Natural killer cell treated with Interleukin-12 subunit alpha and Interleukin-12 subunit beta and Interleukin-15 and Interleukin-18, amount 100 ng/mL, for 72 hours (primary cell): Measurements from ENCODE around the gene ENGASE. TPM values are rescaled to one million over a fixed set of nuclear protein-coding genes. Genes with fewer than 3 reads are reported as not detected.
"Not testable (repeated sequence)": the region's sequence is repeated elsewhere in the genome, so short reads cannot be mapped to it uniquely, and the experiment has no call there.

Experiments
- ATAC-seq, 2 donors: fragments of 150-1000 bp; cut with Tn5 transposase in 1 of 2; sonication (Bioruptor Pico), chemical (Tn5 transposase) in 1 of 2; 2 replicates each; pipeline ENCODE4 v1.10.0; 2021
- DNase-seq: peaks from one replicate; pipeline ENCODE4 v3.0.0; 2022; ENCODE audit warnings: low spot score
- H3K27ac Mint-ChIP-seq, 2 donors: 1 replicate in 1 of 2; 2 replicates in 1 of 2; pipeline ENCODE4 v1.8.0; 2022; ENCODE audit warnings: mixed read lengths in 2 of 2, mild to moderate bottlenecking in 1 of 2, moderate library complexity in 1 of 2
- H3K27me3 Mint-ChIP-seq, 2 donors: 1 replicate in 1 of 2; 2 replicates in 1 of 2; pipeline ENCODE4 v1.8.0; 2022; ENCODE audit warnings: mixed read lengths in 2 of 2
- H3K36me3 Mint-ChIP-seq: one replicate; pipeline ENCODE4 v1.8.0; 2022; ENCODE audit warnings: mixed read lengths
- H3K4me1 Mint-ChIP-seq, 2 donors: 1 replicate in 1 of 2; 2 replicates in 1 of 2; pipeline ENCODE4 v1.8.0; 2022; ENCODE audit warnings: low read depth in 2 of 2, mixed read lengths in 2 of 2, mild to moderate bottlenecking in 1 of 2
- H3K4me3 Mint-ChIP-seq: one replicate; pipeline ENCODE4 v1.8.0; 2022; ENCODE audit warnings: mixed read lengths
- H3K9me3 Mint-ChIP-seq: 2 replicates; pipeline ENCODE4 v1.8.0; 2022; ENCODE audit warnings: mixed read lengths
- total RNA-seq, 2 donors: library from RNA; stranded (reverse); gene quantifications; one replicate each; pipeline ENCODE4 v1.2.3, GENCODE V29; 2022

The ENGASE gene
- total RNA-seq = 10 to 100 TPM; 37.2 to 54.2 TPM

- DNase-seq (peak; percentile 97), ATAC-seq (peak; percentile 97 to 98)
- peak within 1 kb of the TSS; percentile 44 to 90 for H3K27ac Mint-ChIP-seq
- peaks cover 0 to 3% of the 10 kb centered on the region in 2 donors for H3K27me3 Mint-ChIP-seq
- H3K4me3 Mint-ChIP-seq = peak within 1 kb of the TSS; percentile 88
- H3K9me3 Mint-ChIP-seq = no peaks in the 10 kb centered on the region
- peaks cover 11 to 13% of the 10 kb centered on the region in 2 donors for H3K4me1 Mint-ChIP-seq
- no peaks in the 10 kb centered on the region for H3K36me3 Mint-ChIP-seq
Observed at GRCh38 chr17:79074649-79075445, at the start of gene ENGASE. ENGASE (plus strand) TSS chr17:79074824; CDS start chr17:79074945, 121 bp downstream.

GRCh38 chr17:79024901-79025737, 49.5 kb upstream of the ENGASE start:
- H3K36me3 Mint-ChIP-seq = no peaks in the 10 kb centered on the region
- no peaks in the 10 kb centered on the region for H3K9me3 Mint-ChIP-seq
- H3K27ac Mint-ChIP-seq = no peak overlapping the region
- ATAC-seq (peak in 1 of 2 donors; percentile 9), DNase-seq (peak; percentile 42)
- H3K4me3 Mint-ChIP-seq = peak overlapping the region; percentile 78
- H3K4me1 Mint-ChIP-seq = peaks cover 4 to 5% of the 10 kb centered on the region in 2 donors
- peaks cover 24 to 33% of the 10 kb centered on the region in 2 donors for H3K27me3 Mint-ChIP-seq

- Mint-ChIP-seq H3K4me3 (no peak overlapping the region), H3K27me3 (peaks cover 34 to 35% of the 10 kb centered on the region in 2 donors), H3K9me3 (no peaks in the 10 kb centered on the region), H3K4me1 (peaks cover 4 to 5% of the 10 kb centered on the region in 2 donors), H3K36me3 (no peaks in the 10 kb centered on the region), H3K27ac (no peak overlapping the region)
- DNase-seq (no peak), ATAC-seq (no peak)
Observed at GRCh38 chr17:79026376-79027273, 48.0 kb upstream of the ENGASE start.

GRCh38 chr17:79027274-79027924, 47.2 kb upstream of the ENGASE start:
- ATAC-seq (no peak), DNase-seq (no peak)
- Mint-ChIP-seq H3K4me3 (no peak overlapping the region), H3K36me3 (no peaks in the 10 kb centered on the region), H3K27me3 (peaks cover 41 to 42% of the 10 kb centered on the region in 2 donors), H3K4me1 (peaks cover 4 to 5% of the 10 kb centered on the region in 2 donors), H3K9me3 (no peaks in the 10 kb centered on the region), H3K27ac (no peak overlapping the region)

- H3K36me3 Mint-ChIP-seq = no peaks in the 10 kb centered on the region
- H3K27ac Mint-ChIP-seq = no peak overlapping the region
- ATAC-seq (no peak), DNase-seq (peak; percentile 23)
- H3K4me1 Mint-ChIP-seq = peaks cover 4 to 5% of the 10 kb centered on the region in 2 donors
- no peak overlapping the region for H3K4me3 Mint-ChIP-seq
- peaks cover 37 to 39% of the 10 kb centered on the region in 2 donors for H3K27me3 Mint-ChIP-seq
- no peaks in the 10 kb centered on the region for H3K9me3 Mint-ChIP-seq
Observed at GRCh38 chr17:79027925-79028491, 46.6 kb upstream of the ENGASE start.

GRCh38 chr17:79028496-79029326, 45.9 kb upstream of the ENGASE start:
- no peak overlapping the region for H3K27ac Mint-ChIP-seq
- ATAC-seq = no peak
- peak; percentile 49 for DNase-seq
- peaks cover 4 to 5% of the 10 kb centered on the region in 2 donors for H3K4me1 Mint-ChIP-seq
- no peak overlapping the region for H3K4me3 Mint-ChIP-seq
- H3K9me3 Mint-ChIP-seq = no peaks in the 10 kb centered on the region
- peaks cover 30 to 33% of the 10 kb centered on the region in 2 donors for H3K27me3 Mint-ChIP-seq
- H3K36me3 Mint-ChIP-seq = no peaks in the 10 kb centered on the region

GRCh38 chr17:79029327-79030009, 45.2 kb upstream of the ENGASE start:
- Mint-ChIP-seq H3K27ac (no peak overlapping the region), H3K4me1 (peaks cover 0 to under 1% of the 10 kb centered on the region in 2 donors), H3K4me3 (no peak overlapping the region), H3K27me3 (peaks cover 26 to 33% of the 10 kb centered on the region in 2 donors), H3K36me3 (no peaks in the 10 kb centered on the region), H3K9me3 (no peaks in the 10 kb centered on the region)
- ATAC-seq = no peak
- no peak for DNase-seq

- H3K4me1 Mint-ChIP-seq, DNase-seq, H3K27ac Mint-ChIP-seq, H3K36me3 Mint-ChIP-seq, H3K9me3 Mint-ChIP-seq, H3K4me3 Mint-ChIP-seq, ATAC-seq: not testable (repeated sequence)
- peaks cover 23 to 33% of the 10 kb centered on the region in 2 donors for H3K27me3 Mint-ChIP-seq
Observed at GRCh38 chr17:79030636-79031035, 44.0 kb upstream of the ENGASE start.

GRCh38 chr17:79031996-79032875, 42.4 kb upstream of the ENGASE start:
- Mint-ChIP-seq H3K4me3 (no peak overlapping the region), H3K27me3 (peaks cover 23 to 33% of the 10 kb centered on the region in 2 donors), H3K27ac (peak overlapping the region in 1 of 2 donors; percentile 9), H3K36me3 (no peaks in the 10 kb centered on the region), H3K9me3 (no peaks in the 10 kb centered on the region), H3K4me1 (no peaks in the 10 kb centered on the region)
- DNase-seq (peak; percentile 25), ATAC-seq (no peak)

- ATAC-seq (no peak), DNase-seq (peak; percentile 25)
- no peaks in the 10 kb centered on the region for H3K4me1 Mint-ChIP-seq
- H3K27me3 Mint-ChIP-seq = peaks cover 18 to 27% of the 10 kb centered on the region in 2 donors
- H3K27ac Mint-ChIP-seq = no peak overlapping the region
- H3K9me3 Mint-ChIP-seq = no peaks in the 10 kb centered on the region
- no peaks in the 10 kb centered on the region for H3K36me3 Mint-ChIP-seq
- H3K4me3 Mint-ChIP-seq = no peak overlapping the region
Observed at GRCh38 chr17:79033046-79033616, 41.5 kb upstream of the ENGASE start.
